Measurements from ENCODE around the gene KANSL1.

DNA sequence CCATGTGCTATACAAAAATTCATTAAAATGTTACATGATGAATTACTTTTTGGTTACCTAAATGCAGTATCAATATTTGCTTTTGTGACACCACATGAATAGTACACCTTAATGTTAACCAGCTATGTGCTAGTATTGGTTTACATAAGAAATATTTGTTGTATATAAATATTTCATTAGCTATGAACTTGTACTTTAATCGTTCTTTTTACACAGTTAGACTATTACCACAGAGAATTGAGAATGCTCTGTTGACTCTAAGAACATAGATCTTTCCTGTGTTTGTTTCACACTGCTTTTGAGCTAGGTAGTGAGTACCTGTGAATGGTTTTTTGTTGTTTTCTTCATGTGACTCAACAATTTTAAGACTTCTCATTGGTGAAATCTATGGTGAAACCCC is 93.4 kb downstream of the KANSL1 start:
- TF ChIP-seq, protein P1, sequence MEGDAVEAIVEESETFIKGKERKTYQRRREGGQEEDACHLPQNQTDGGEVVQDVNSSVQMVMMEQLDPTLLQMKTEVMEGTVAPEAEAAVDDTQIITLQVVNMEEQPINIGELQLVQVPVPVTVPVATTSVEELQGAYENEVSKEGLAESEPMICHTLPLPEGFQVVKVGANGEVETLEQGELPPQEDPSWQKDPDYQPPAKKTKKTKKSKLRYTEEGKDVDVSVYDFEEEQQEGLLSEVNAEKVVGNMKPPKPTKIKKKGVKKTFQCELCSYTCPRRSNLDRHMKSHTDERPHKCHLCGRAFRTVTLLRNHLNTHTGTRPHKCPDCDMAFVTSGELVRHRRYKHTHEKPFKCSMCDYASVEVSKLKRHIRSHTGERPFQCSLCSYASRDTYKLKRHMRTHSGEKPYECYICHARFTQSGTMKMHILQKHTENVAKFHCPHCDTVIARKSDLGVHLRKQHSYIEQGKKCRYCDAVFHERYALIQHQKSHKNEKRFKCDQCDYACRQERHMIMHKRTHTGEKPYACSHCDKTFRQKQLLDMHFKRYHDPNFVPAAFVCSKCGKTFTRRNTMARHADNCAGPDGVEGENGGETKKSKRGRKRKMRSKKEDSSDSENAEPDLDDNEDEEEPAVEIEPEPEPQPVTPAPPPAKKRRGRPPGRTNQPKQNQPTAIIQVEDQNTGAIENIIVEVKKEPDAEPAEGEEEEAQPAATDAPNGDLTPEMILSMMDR (IDR thresholded peaks at IDR 0.05): no peak
- no peak for TF ChIP-seq POLR2A (IDR thresholded peaks at IDR 0.05)
